HG03354 (cell line): ENCODE measurements around the gene MRPS17.

Experiments
- ATAC-seq: cut with Tn5 transposase; IDR thresholded peaks from one replicate; pipeline ENCODE4 v1.9.1; 2021; ENCODE audit warnings: mild to moderate bottlenecking; ENCODE audit not compliant: unreplicated experiment, poor library complexity, severe bottlenecking

The MRPS17 gene

DNA sequence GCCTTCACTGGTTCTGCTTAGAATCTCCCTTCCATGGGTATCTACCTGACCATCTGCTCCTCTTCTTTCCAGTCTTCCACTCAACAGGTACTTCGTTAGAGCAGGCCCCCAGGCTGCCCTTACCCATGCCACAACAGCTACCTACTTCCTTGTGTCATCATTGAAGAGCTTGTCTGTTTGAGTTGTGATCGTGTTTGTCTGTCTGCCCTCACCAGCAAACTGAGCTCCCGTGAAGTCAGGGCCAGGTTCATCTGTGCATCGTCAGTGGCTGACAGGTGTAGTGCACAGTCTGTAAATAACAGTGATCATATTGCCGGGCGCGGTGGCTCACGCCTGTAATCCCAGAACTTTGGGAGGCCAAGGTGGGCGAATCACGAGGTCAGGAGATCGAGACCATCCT is 17.7 kb downstream of the MRPS17 start:
- ATAC-seq = no peak

DNA sequence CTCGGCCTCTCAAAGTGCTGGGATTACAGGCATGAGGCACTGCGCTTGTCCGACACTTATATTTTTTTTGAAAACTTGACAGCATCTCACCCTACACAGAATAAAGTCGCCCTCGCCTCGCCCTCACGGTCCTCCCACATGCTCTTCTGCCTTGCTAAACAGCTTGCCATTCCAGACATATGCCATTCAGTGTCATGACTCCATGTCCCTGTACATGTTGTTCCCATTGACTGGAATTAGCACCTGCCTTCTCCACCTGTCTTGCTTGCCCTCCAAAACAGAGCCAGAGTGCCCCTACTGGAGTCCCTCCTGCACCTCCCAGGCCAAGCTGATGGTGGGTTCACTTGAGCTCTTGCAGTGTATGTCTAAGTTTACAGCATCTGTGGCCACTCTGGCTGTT is 18.9 kb downstream of the MRPS17 start:
- no peak for ATAC-seq

DNA sequence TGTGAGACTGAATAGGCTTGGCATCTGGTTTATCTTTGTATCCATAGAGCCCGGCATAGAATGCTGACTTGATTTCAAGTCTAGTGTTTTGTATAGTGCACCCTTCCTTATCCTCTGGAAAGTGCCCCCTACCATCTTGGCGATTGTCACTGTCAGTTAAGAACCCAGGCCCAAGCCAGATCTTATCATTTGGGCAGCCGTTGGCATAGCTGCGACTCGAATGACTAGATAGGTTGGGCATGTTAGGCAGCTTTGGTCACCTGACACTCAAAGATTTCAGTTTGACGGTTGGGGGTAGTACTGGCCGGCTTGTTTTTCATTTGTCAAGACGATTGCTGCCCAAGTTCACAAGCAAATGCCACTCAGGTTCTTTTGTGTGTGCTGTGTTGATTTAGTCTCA is 19.3 kb downstream of the MRPS17 start:
- ATAC-seq = no peak

DNA sequence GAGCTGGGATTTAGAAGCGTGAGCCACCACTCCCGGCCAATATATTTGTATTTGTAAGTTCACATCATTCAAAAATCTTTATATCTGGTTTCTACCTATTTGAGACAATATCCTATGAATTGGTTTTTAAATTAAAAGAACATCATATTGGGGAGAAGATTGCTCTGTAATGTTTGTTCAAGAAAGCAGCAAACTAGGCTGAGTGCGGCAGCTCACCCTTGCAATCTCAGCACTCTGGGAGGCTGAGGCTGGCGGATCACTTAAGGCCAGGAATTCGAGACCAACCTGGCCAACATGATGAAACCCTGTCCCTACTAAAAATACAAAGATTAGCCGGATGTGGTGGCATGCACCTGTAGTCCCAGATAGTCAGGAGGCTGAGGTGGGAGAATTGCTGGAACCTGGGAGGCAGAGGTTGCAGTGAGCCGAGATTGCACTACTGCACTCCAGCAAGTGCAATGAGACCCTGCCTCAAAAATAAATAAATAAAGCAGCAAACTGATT is 22.1 kb downstream of the MRPS17 start:
- no peak for ATAC-seq

DNA sequence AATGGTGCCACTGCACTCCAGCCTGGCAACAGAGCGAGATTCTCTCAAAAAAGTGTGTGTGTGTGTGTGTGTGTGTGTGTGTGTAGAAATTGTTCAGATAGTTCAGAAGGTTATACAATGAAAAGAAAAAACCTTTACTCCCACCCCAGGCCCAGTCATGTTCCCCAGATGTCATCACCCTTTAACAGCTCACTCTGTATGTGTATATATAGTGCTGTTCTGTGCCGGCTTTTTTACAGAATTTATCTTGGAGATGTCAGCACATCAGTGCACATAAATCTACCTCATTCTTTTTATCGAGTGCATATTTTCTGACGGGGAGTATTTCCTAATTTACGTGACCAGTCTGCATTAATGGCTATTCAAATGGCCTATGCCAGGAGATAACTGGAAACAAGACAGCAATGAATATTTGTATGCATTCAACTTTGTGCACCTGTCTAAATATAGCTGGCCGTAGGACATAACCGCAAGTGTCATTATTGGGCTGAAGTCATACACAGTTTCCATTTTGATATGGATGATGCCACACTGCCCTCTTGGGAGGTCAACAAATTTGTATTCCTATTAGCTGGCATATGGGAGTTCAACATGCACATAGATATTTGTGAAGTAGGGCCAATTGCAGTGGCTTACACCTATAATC is 24.4 kb downstream of the MRPS17 start:
- ATAC-seq = no peak

DNA sequence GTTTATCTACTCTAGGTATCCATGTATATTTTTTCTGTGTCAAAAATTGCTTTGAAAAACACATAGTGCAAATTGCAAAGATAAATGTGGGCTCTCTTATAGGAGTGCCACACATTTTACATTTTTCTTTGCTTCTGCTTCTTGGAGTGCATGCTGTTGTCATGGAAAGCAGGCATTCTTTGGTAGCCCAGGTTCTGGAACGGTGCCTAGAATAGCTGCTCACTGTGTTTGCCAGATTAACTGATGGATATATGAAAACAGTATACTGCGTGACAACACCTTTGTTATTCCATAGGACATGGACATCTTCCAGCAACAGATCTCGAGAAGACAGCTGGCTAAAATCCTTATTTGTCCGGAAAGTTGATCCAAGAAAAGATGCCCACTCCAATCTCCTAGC is 26.2 kb downstream of the MRPS17 start:
- ATAC-seq = no peak

DNA sequence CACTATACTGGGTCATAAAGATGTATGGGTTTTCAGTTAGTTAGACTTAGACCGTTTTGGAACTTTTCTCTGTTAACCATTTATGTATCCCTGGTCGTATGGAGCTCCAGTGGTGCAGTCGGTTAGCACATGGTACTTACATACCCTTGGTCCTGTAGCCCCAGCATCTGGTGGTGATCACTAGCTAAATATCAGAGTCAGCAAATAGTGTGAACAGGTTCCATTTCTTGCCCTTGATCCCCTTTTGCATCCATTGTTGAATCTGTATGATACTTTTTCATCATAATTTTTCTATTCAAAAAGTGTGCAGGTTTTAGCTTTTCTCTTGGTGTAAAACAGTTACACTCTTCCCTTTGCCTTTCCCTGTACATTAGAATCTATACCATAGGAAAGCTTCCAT is 28.6 kb downstream of the MRPS17 start:
- ATAC-seq = no peak

DNA sequence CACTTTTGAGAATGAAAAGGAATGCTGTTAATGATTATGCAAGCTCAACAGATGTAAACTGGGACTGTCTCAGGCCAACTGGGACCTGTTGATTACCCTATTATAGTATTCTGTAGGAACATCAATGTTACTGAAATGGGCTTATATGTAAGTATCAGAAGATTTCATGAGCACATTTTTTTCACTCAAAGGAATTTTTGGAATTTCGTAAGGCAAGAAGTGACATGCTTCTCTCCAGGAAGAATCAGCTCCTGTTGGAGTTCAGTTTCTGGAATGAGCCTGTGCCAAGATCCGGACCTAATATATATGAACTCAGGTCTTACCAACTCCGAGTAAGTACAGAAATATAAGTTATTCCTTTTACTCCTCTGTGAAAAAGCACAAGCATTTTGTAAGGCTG is 31.9 kb downstream of the MRPS17 start:
- no peak for ATAC-seq

DNA sequence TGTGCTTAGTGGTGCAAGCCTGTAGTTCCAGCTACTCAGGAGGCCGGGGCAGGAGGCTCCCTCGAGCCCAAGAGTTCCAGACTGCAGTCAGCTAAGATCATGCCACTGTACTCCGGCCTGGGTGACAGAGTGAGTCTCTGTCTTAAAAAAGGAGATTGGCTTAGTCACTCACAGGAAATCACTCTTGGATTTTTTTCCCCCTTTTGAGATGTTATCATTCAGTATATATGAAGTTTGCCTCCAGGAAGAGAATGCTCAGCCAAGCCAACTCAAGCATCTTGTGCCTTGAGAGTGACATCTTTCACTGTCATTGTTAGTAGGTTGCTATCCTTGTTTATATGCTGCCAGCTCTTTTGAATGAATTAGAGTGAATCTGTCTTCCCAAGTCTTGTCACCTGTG is 40.7 kb downstream of the MRPS17 start:
- no peak for ATAC-seq

DNA sequence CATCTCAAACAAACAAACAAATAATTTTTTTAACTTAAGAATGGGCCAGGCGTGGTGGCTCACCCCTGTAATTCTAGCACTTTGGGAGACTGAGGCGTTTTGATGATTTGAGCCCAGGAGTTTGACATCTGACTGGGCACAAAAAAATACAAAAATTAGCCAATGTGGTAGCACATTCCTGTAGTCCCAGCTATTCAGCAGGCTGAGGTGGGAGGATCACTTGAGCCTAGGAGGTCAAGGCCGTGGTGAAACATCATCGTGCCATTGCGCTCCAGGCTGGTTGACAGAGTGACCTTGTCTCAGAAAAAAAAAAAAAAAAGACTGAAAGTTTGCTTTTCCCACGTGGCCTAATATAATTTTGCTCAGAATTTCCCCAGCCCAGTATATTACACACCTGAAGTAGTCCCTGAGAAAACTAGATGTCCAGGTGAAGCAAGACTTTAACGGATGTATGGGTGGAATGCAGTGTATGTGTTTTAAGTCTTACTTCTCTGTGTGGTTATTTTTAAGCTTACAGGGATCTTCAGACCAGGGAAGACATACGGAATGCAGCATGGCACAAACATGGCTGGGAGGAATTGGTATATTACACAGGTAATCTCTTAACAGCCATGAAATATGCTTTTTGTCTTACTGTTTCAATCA is 45.3 kb downstream of the MRPS17 start:
- no peak for ATAC-seq

DNA sequence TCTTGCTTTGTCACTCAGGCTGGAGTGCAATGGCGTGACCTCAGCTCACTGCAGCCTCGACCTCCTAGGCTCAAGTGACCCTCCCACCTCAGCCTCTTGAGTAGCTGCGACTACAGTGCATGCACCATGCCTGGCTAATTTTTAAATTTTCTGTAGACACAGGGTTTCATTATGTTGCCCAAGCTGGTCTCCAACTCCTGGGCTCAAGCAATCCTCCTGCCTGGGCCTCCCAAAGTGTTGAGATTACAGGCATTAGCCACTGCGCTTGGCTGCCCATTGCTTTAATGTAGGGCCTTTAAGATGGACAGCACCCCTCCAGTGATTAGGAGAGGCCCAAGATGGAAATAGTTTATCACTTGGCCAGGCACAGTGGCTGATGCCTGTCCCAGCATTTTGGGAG is 52.1 kb downstream of the MRPS17 start:
- ATAC-seq = no peak
